Trophoblast cell (in vitro differentiated cells and primary cell): ENCODE results near the gene MYOC.

Experiments
- DNase-seq, 2 donors: peaks; one replicate each; pipeline ENCODE4 v3.0.0-alpha.2; 2016
- H2AFZ ChIP-seq: 2 replicates; pipeline ENCODE4 v1.6.1; 2013; ENCODE audit warnings: low read length, moderate library complexity, mild to moderate bottlenecking; ENCODE audit not compliant: insufficient read depth, poor library complexity
- H2AK5ac ChIP-seq: 2 replicates; pipeline ENCODE4 v1.6.1; 2013; ENCODE audit warnings: mild to moderate bottlenecking, low read length
- H2BK120ac ChIP-seq: 2 replicates; pipeline ENCODE4 v1.6.1; 2013; ENCODE audit warnings: low read length, mild to moderate bottlenecking, moderate library complexity; ENCODE audit not compliant: insufficient read depth, poor library complexity
- H2BK12ac ChIP-seq: 2 replicates; pipeline ENCODE4 v1.6.1; 2013; ENCODE audit warnings: mild to moderate bottlenecking, low read length, moderate library complexity
- H2BK5ac ChIP-seq: 2 replicates; pipeline ENCODE4 v1.6.1; 2013; ENCODE audit warnings: low read length, low read depth, moderate library complexity, mild to moderate bottlenecking; ENCODE audit not compliant: poor library complexity
- H3K14ac ChIP-seq: 2 replicates; pipeline ENCODE4 v1.6.1; 2013; ENCODE audit warnings: mild to moderate bottlenecking, low read length
- H3K18ac ChIP-seq: 2 replicates; pipeline ENCODE4 v1.6.1; 2013; ENCODE audit warnings: mild to moderate bottlenecking, low read length
- H3K23ac ChIP-seq: 2 replicates; pipeline ENCODE4 v1.6.1; 2013; ENCODE audit warnings: low read length
- H3K27ac ChIP-seq: 2 replicates; pipeline ENCODE4 v1.5.1; 2013; ENCODE audit warnings: low read depth, mild to moderate bottlenecking, inconsistent platforms, low read length, moderate library complexity
- H3K27me3 ChIP-seq: 2 replicates; pipeline ENCODE4 v1.6.1; 2013; ENCODE audit warnings: inconsistent platforms, mild to moderate bottlenecking, low read length, moderate library complexity; ENCODE audit not compliant: insufficient read depth
- H3K36me3 ChIP-seq, 2 experiments: 1 replicate in 1 of 2; 2 replicates in 1 of 2; pipeline ENCODE4 v1.6.1; 2013; ENCODE audit warnings: low read length in 2 of 2, mild to moderate bottlenecking in 2 of 2, moderate library complexity in 1 of 2; ENCODE audit not compliant: insufficient read depth in 2 of 2, control insufficient read depth in 1 of 2
- H3K4ac ChIP-seq: 2 replicates; pipeline ENCODE4 v1.6.1; 2013; ENCODE audit warnings: low read depth, mild to moderate bottlenecking, low read length, moderate library complexity
- H3K4me1 ChIP-seq, 2 experiments: 1 replicate in 1 of 2; 2 replicates in 1 of 2; pipeline ENCODE4 v1.6.1; 2013; ENCODE audit warnings: low read length in 2 of 2, mild to moderate bottlenecking in 2 of 2, moderate library complexity in 1 of 2; ENCODE audit not compliant: insufficient read depth in 2 of 2, control insufficient read depth in 1 of 2
- H3K4me2 ChIP-seq: 2 replicates; pipeline ENCODE4 v1.6.1; 2013; ENCODE audit warnings: inconsistent platforms, mild to moderate bottlenecking, low read length, moderate library complexity
- H3K4me3 ChIP-seq: 2 replicates; pipeline ENCODE4 v1.5.1; 2013; ENCODE audit warnings: mild to moderate bottlenecking, low read depth, low read length, inconsistent platforms
- H3K79me1 ChIP-seq: one replicate; pipeline ENCODE4 v1.6.1; 2013; ENCODE audit warnings: low read length
- H3K79me2 ChIP-seq: 2 replicates; pipeline ENCODE4 v1.6.1; 2013; ENCODE audit warnings: low read length, mild to moderate bottlenecking; ENCODE audit not compliant: control insufficient read depth, insufficient read depth, poor library complexity
- H3K9ac ChIP-seq: 2 replicates; pipeline ENCODE4 v1.6.1; 2013; ENCODE audit warnings: mild to moderate bottlenecking, low read length
- H3K9me3 ChIP-seq: 2 replicates; pipeline ENCODE4 v1.6.1; 2013; ENCODE audit warnings: low read depth, mild to moderate bottlenecking, control low read depth, inconsistent platforms, low read length; ENCODE audit not compliant: insufficient read depth
- H4K12ac ChIP-seq: 2 replicates; pipeline ENCODE4 v1.6.1; 2013; ENCODE audit warnings: low read depth, mild to moderate bottlenecking, low read length, moderate library complexity
- H4K8ac ChIP-seq: 2 replicates; pipeline ENCODE4 v1.6.1; 2013; ENCODE audit warnings: low read depth, mild to moderate bottlenecking, low read length, moderate library complexity
- H4K91ac ChIP-seq: one replicate; pipeline ENCODE4 v1.6.1; 2013; ENCODE audit warnings: low read depth, mild to moderate bottlenecking, low read length, moderate library complexity
- WGBS: extraction: QIAGEN DNeasy Blood & Tissue Kit; methylation state at CpG from one replicate; pipeline ENCODE4 v1.1.7; 2013; ENCODE audit warnings: missing lambda C conversion rate; ENCODE audit not compliant: insufficient read length, insufficient coverage; ENCODE audit errors: extremely low coverage; 5-methylcytosine and 5-hydroxymethylcytosine counted together

The MYOC gene

GRCh38 chr1:171636141-171636540 lies 16.3 kb downstream of the MYOC start:
- Histone ChIP-seq H2BK120ac (no peak overlapping the region), H3K9ac (no peak overlapping the region), H3K14ac (no peak overlapping the region), H2AFZ (no peak overlapping the region), H2BK12ac (no peak overlapping the region), H4K12ac (no peak overlapping the region), H2AK5ac (no peak overlapping the region), H3K36me3 (no peaks in the 10 kb centered on the region), H3K18ac (no peak overlapping the region), H3K27me3 (no peaks in the 10 kb centered on the region), H4K8ac (no peak overlapping the region), H3K4me1 (no peaks in the 10 kb centered on the region), H3K23ac (no peak overlapping the region), H3K4me3 (no peak overlapping the region), H3K27ac (no peak overlapping the region), H3K4ac (no peak overlapping the region), H3K9me3 (no peaks in the 10 kb centered on the region), H2BK5ac (no peak overlapping the region), H3K79me2 (no peaks in the 10 kb centered on the region), H4K91ac (no peak overlapping the region), H3K4me2 (no peak overlapping the region), H3K79me1 (no peaks in the 10 kb centered on the region)
- WGBS = no CpG with 5 or more reads among the region's 11 CpGs
- DNase-seq = no peak

GRCh38 chr1:171635661-171636060 lies 16.8 kb downstream of the MYOC start:
- H3K4ac ChIP-seq = no peak overlapping the region
- no peak overlapping the region for H3K18ac ChIP-seq
- no peaks in the 10 kb centered on the region for H3K36me3 ChIP-seq
- no CpG with 5 or more reads among the region's 2 CpGs for WGBS
- no peak overlapping the region for H4K91ac ChIP-seq
- no peaks in the 10 kb centered on the region for H3K4me1 ChIP-seq
- no peaks in the 10 kb centered on the region for H3K27me3 ChIP-seq
- H2BK120ac ChIP-seq = no peak overlapping the region
- no peak overlapping the region for H2AFZ ChIP-seq
- no peaks in the 10 kb centered on the region for H3K79me2 ChIP-seq
- no peak overlapping the region for H4K12ac ChIP-seq
- no peaks in the 10 kb centered on the region for H3K79me1 ChIP-seq
- no peak overlapping the region for H3K23ac ChIP-seq
- no peak overlapping the region for H2BK5ac ChIP-seq
- H3K14ac ChIP-seq = no peak overlapping the region
- no peak overlapping the region for H2AK5ac ChIP-seq
- no peak overlapping the region for H3K9ac ChIP-seq
- H2BK12ac ChIP-seq = no peak overlapping the region
- H3K27ac ChIP-seq = no peak overlapping the region
- H3K4me2 ChIP-seq = no peak overlapping the region
- H3K9me3 ChIP-seq = no peaks in the 10 kb centered on the region
- DNase-seq = no peak
- H3K4me3 ChIP-seq = no peak overlapping the region
- H4K8ac ChIP-seq = no peak overlapping the region

- H3K4ac ChIP-seq = no peak overlapping the region
- H3K79me2 ChIP-seq = no peaks in the 10 kb centered on the region
- H3K27ac ChIP-seq = no peak overlapping the region
Observed at GRCh38 chr1:171628225-171628624, 24.3 kb downstream of the MYOC start.

GRCh38 chr1:171627020-171627419 lies 25.5 kb downstream of the MYOC start:
- Histone ChIP-seq H3K18ac (no peak overlapping the region), H3K4ac (no peak overlapping the region), H3K14ac (no peak overlapping the region), H3K79me2 (no peaks in the 10 kb centered on the region), H2AFZ (no peak overlapping the region), H3K27me3 (no peaks in the 10 kb centered on the region), H2BK120ac (no peak overlapping the region), H2BK12ac (no peak overlapping the region), H4K8ac (no peak overlapping the region), H3K9me3 (peaks cover 2% of the 10 kb centered on the region), H3K27ac (no peak overlapping the region), H3K79me1 (no peaks in the 10 kb centered on the region), H4K12ac (no peak overlapping the region), H3K4me1 (no peaks in the 10 kb centered on the region), H3K9ac (no peak overlapping the region), H3K36me3 (no peaks in the 10 kb centered on the region), H4K91ac (no peak overlapping the region), H3K4me3 (no peak overlapping the region), H2AK5ac (no peak overlapping the region), H2BK5ac (no peak overlapping the region), H3K4me2 (no peak overlapping the region), H3K23ac (no peak overlapping the region)
- WGBS = no CpG with 5 or more reads among the region's 5 CpGs
- no peak for DNase-seq

More at GRCh38 chr1:171628225-171628624, 24.3 kb downstream of the MYOC start:
- Histone ChIP-seq H4K91ac (no peak overlapping the region), H4K12ac (no peak overlapping the region), H3K4me2 (no peak overlapping the region), H3K23ac (no peak overlapping the region), H3K4me1 (no peaks in the 10 kb centered on the region), H2AFZ (no peak overlapping the region), H3K4me3 (no peak overlapping the region), H2BK12ac (no peak overlapping the region), H2AK5ac (no peak overlapping the region), H3K79me1 (no peaks in the 10 kb centered on the region), H3K27me3 (no peaks in the 10 kb centered on the region), H3K14ac (no peak overlapping the region), H3K18ac (no peak overlapping the region), H2BK120ac (no peak overlapping the region), H4K8ac (no peak overlapping the region), H3K9me3 (peaks cover 2% of the 10 kb centered on the region), H3K9ac (no peak overlapping the region), H3K36me3 (no peaks in the 10 kb centered on the region), H2BK5ac (no peak overlapping the region)
- DNase-seq = no peak
- WGBS = no CpG with 5 or more reads among the region's 2 CpGs
